NCI-H1436 treated with DMSO at 0.1 percent for 48 hours (cell line): Measurements from ENCODE around the gene DYRK1B.
"Not testable (repeated sequence)": the region's sequence is repeated elsewhere in the genome, so short reads cannot be mapped to it uniquely, and the experiment has no call there.

Experiments
- DNase-seq: peaks from one replicate; lab custom pipeline; 2025; lab: John Stamatoyannopoulos, UW

The DYRK1B gene

DNA sequence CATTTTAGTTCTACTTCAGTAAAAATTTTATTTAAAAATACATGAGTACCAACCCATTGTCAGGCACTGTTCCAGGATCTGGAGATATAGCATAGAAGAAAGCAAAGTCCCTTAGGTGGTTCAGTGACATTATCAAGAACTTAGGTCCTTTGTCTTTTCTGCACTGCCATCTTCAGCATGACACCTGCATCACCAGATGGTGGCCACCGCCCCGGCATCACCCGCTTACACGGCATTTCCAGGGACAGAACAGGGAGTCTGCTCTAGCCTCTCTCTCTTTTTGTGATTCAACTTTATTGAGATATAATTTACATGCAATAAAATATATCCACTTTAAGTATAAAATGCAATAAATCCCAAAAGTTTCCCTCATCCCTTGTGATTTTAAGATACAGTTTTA lies 23.5 kb downstream of the DYRK1B start:
- DNase-seq, result no peak

DNA sequence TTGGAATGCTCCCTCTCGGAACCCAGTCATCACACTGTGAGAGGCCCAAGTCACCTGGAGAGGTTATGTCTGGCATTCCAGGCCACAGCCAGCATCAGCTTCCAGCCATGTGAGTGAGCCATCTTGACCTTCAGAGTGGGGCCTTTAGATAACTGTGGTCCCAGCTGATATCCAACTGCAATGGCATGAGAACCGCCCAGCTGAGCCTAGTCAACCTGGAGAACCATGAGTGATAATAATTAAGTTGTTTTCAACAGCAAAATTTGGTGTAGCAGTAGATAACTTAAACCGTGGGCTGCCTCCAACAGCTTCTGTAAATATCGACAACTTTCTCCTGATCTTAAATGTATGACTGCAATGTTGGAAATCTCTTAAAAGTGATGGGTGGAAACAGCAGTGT lies 24.6 kb downstream of the DYRK1B start:
- no peak for DNase-seq

DNA sequence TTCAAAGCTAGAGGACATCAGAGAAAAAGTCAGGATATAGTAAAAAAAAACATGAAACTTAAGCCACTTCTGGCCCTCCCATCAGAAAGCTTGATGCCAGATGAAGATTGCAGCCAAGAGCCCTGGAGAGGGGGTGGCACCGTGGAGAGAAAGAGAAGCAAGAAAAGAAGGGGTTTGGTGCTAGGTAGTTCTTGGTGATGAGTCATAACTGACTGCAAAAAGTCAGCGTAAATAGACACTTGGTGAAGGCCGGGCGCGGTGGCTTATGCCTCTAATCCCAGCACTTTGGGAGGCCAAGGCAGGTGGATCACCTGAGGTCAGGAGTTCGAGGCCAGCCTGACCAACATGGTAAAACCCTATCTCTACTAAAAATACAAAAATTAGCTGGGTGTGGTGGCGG lies 25.3 kb downstream of the DYRK1B start:
- DNase-seq, result not testable (repeated sequence)

DNA sequence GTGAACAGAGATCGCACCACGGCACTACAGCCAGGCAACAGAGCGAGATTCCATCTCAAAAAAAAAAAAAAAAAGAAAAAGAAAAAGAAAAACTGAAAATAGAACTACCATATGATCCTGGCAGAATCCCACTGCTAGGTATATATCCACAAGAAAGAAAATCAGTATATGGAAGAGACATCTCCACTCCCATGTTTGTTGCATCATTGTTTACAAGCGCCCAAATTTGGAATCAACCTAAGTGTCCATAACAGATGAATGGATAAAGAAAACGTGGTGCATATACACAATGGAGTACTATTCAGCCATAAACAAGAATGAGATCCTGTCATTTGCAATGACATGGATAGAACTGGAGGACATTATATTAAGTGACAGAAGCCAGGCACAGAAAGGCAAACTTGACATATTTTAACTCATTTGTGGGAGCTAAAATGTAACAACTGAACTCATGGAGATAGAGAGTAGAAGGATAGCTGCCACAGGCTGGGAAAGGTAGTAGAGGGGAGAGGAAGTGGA lies 26.1 kb downstream of the DYRK1B start:
- no peak for DNase-seq

DNA sequence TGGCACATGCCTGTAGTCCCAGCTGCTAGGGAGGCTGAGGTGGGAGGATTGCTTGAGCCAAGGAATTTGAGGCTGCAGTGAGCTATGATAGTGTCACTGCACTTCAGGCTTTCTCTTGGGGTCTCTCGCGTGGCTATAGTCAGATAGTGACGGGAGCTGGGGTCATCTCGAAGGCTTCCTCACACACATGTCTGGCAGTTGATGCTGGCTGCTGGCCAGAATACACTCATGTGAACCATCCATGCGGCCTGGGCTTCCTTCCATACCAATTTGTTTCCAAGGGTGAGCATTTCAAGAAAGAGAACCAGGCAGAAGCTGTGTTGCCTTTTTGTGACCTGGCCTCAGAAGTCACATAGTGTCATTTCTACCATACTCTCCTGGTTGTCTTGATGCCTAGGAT lies 28.9 kb downstream of the DYRK1B start:
- no peak for DNase-seq

DNA sequence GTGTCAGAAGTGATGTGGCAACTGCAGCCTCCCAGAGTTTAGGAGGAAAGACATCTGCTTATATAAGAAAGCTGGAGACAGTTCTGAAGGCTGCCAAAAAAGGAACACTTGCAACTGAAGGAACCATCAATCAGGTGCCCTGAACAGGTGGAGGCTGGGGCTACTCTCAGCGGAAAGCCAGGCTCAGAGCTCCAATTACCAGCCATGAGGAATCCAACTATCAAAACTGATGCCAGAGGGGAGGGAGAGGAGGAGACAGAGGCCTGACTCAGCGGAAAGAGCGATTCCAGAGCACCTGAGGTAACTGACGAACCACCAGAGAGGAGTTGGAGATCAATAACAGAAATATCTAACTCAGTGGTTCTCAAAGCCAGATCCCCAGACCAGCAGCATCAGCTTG lies 31.0 kb downstream of the DYRK1B start:
- no peak for DNase-seq

DNA sequence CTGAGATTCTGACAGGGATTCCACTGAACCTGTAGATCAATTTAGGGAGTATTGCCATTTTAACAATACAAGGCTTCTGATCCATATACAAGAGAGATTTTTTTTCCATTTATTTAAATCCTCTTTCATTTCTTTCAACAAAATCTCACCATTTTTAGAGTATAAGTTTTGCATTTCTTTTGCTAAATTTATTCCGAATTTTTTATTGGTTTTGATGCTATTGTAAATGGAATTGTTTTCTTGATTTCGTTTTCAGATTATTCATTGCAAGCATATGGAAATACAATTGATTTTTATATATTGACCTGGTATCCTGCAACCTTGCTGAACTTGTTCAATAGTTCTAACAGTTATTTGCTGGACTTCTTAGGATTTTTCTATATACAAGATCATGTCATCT lies 36.9 kb downstream of the DYRK1B start:
- DNase-seq, result no peak

DNA sequence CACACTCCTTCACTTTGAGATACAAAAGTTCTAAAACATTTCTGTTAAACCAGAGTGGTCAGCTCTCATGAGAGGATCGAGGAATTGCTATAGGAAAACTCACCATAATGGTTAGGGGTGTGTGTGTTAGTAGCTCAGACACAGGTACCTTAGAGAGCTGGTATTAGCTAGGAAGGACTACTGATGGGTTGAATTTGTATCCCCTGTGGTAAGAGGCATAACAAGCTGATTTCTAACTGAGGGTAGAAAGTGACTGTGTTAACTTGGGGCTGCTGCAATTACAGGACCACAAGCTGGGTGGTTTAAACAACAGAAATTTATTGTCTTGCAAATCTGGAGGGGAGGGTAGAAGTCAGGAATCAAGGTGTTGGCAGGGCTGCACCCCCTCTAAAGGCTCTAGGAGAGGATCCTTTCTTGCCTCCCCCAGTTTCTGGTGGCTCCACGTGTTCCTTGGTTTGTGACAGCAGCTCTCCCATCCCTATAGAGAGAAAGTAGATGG lies 37.9 kb downstream of the DYRK1B start:
- no peak for DNase-seq

DNA sequence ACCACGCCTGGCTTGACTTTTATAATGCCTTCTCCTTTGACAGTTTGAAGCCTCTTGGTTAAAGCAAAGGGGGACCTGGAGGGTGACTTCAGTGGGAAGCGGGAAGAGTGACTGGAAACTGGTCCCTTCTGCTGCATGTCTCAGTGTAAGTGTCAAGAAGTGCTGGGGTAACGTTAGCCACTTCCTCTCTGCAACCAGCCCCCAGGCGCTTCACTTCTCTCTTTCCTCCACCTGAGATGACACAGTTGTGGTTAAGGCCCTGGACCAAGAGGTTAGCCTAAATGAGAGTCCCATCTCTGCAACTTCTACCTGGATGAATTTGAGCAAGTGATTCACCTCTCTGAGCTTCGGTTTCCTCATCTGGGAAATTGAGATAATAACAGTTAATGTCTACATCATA lies 39.0 kb downstream of the DYRK1B start:
- no peak for DNase-seq

DNA sequence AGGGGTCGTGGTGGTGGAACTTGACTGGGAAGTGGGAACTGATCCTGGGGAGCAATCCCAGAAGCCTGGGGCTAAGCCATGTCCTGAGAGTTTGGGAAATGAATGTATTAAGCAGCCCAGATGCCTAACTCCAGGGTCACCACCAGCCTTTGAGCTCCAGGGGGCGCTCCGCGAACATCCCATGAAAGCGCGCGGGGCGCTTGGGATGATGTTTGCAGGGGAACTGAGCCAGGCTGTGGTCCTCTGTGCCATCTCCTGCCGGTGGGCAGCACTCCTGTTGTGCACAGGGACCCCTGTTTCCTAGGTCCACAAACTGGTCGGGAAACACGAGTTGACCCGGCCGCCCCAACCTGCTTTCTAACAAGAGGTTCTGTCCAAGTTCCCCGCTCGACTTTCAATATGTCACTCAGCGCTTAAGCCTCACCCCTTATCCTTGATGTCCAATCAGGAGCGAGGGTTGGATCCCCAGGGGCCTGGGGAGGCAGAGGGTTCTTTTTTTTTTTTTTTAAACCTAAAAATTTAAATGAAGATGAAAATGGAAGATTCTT lies 40.9 kb downstream of the DYRK1B start:
- DNase-seq, result peak; percentile 29

DNA sequence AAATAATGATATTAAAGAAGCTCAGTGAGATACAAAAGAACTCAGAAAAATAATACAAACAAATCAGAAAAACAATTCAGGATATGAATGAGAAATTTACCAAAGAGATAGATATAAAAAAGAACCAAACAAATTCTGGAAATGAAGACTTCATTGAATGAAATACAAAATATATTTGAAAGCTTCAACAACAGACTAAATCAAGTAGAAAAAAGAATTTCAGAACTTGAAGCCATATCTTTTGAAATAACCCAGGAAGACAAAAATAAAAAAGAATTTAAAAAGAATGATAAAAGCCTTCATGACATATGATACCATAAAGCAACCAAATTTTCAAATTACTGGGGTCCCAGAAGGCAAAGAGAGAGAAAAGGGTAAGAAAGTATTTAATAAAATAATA lies 45.7 kb downstream of the DYRK1B start:
- no peak for DNase-seq

DNA sequence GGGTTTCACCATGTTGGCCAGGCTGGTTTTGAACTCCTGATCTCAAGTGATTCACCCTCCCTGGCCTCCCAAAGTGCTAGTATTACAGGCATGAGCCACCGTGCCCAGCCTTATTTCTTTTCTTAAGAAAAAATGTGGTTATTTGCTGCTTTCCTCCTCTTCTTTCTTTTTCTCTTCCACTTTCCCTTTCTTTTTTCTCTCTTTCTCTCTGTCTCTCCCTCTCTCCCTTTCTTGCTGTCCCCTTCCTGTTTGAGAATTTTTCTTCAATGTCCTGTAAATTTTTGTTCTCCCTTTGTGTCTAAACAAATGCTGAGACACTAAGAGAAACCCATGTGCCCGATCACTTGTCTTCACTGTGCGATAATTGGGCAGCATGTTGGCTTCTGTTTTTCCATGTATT lies 53.1 kb downstream of the DYRK1B start:
- DNase-seq, result no peak

DNA sequence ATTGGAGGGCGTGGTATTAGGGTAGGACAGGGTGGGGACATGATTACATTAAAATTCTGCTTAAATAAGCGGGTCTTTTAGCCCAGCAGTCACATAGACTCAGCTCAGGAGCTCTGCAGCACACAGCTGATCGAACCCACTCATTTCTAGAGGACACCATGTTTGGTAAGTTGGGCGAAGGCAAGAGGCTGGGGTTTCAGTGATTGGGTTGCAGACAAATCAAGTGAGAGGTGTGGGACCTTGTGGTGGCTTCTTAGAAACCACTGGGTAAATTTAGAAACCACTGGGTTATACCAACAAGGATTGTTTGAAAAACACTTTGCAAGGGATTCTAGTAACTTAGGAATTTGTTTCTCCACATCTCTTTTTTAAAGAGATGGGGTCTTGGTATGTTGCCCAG lies 55.2 kb downstream of the DYRK1B start, which contains the start of gene LEUTX:
LEUTX (plus strand) TSS at position 92 of the 400 bp plus-strand sequence; CDS start at position 159, 67 bp downstream.
- no peak for DNase-seq
